IMR-90 (cell line): Measurements from ENCODE around the gene ICAM5.

Experiments
- CHD1 ChIP-seq: IDR thresholded peaks from 2 replicates; pipeline ENCODE4 v1.6.1; 2012; ENCODE audit warnings: low read depth, low read length, improper control_type of control experiment
- MAFK ChIP-seq: IDR thresholded peaks from 2 replicates; pipeline ENCODE4 v1.6.1; 2012; ENCODE audit warnings: low read depth, low read length, improper control_type of control experiment
- MAZ ChIP-seq: IDR thresholded peaks from 2 replicates; pipeline ENCODE4 v1.6.1; 2012; ENCODE audit warnings: low read depth, mild to moderate bottlenecking, low read length, improper control_type of control experiment, moderate library complexity, borderline replicate concordance
- POLR2A ChIP-seq: IDR thresholded peaks from 2 replicates; pipeline ENCODE4 v1.6.1; 2012; ENCODE audit warnings: mild to moderate bottlenecking, low read depth, low read length
- USF2 ChIP-seq: fragments of 150-350 bp; IDR thresholded peaks from 2 replicates; pipeline ENCODE4 v1.6.1; 2017; ENCODE audit warnings: mild to moderate bottlenecking, antibody characterized with exemption, low read length, low read depth
- TF ChIP-seq, protein P1 (sequence below): conservative IDR thresholded peaks from 2 replicates; pipeline ENCODE4 v1.5.1; 2012; ENCODE audit warnings: mild to moderate bottlenecking, low read depth, low read length, improper control_type of control experiment

- TF ChIP-seq MAZ (no peak), MAFK (no peak), CHD1 (no peak), USF2 (no peak), POLR2A (no peak)
- TF ChIP-seq, protein P1, sequence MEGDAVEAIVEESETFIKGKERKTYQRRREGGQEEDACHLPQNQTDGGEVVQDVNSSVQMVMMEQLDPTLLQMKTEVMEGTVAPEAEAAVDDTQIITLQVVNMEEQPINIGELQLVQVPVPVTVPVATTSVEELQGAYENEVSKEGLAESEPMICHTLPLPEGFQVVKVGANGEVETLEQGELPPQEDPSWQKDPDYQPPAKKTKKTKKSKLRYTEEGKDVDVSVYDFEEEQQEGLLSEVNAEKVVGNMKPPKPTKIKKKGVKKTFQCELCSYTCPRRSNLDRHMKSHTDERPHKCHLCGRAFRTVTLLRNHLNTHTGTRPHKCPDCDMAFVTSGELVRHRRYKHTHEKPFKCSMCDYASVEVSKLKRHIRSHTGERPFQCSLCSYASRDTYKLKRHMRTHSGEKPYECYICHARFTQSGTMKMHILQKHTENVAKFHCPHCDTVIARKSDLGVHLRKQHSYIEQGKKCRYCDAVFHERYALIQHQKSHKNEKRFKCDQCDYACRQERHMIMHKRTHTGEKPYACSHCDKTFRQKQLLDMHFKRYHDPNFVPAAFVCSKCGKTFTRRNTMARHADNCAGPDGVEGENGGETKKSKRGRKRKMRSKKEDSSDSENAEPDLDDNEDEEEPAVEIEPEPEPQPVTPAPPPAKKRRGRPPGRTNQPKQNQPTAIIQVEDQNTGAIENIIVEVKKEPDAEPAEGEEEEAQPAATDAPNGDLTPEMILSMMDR: no peak
Observed at GRCh38 chr19:10333758-10334587, 44.2 kb downstream of the ICAM5 start.
